A549 treated with dexamethasone at 1 μM for 4 hours (cell line): ENCODE data around the gene GPR3. TPM values are rescaled to one million over a fixed set of nuclear protein-coding genes. Genes with fewer than 3 reads are reported as not detected.

Experiments
- total RNA-seq: library from RNA; stranded (reverse); fragments of 200-300 nt; extraction: Qiagen RNA extraction; gene quantifications from 5 replicates; pipeline ENCODE4 v1.2.3, GENCODE V29; 2022

GPR3 gene
- total RNA-seq: 1.3 to 1.8 TPM (median 1.6 TPM) in 5 replicates

GRCh38 chr1:27392096-27392777, at the start of gene GPR3:
GPR3 (plus strand) TSS chr1:27392622; CDS start chr1:27393799, 1,177 bp downstream.

GRCh38 chr1:27366411-27367159, 25.8 kb upstream of the GPR3 start, which contains the start of gene MAP3K6:
MAP3K6 (minus strand) TSS chr1:27366961; CDS start chr1:27366597, 364 bp downstream.

GRCh38 chr1:27374362-27375086, 17.9 kb upstream of the GPR3 start, which contains the start of gene FCN3:
FCN3 (minus strand) TSS chr1:27374824; CDS start chr1:27374818, 6 bp downstream.

GRCh38 chr1:27383039-27383605, 9.3 kb upstream of the GPR3 start, which contains the start of gene CD164L2:
CD164L2 (minus strand) TSS chr1:27383333; CDS start chr1:27383239, 94 bp downstream.

Other genes starting within 250 kb of the GPR3 start
- gene SLC9A1, start 237.5 kb upstream of the GPR3 start, total RNA-seq: 15.0 to 23.8 TPM (median 21.1 TPM) in 5 replicates
- 5.2 to 8.0 TPM (median 7.4 TPM) in 5 replicates for gene WDTC1, start 158.0 kb upstream of the GPR3 start, total RNA-seq
- gene TMEM222, start 70.5 kb upstream of the GPR3 start, total RNA-seq: 39.9 to 46.8 TPM (median 44.6 TPM) in 5 replicates
- 0.10 to 0.73 TPM (median 0.45 TPM) in 5 replicates for gene SYTL1, start 50.6 kb upstream of the GPR3 start, total RNA-seq
- gene MAP3K6, start 25.7 kb upstream of the GPR3 start, total RNA-seq: 11.2 to 21.7 TPM (median 19.9 TPM) in 5 replicates
- not detected in 5 replicates for gene FCN3, start 17.8 kb upstream of the GPR3 start, total RNA-seq
- not detected in 5 replicates for gene CD164L2, start 9.3 kb upstream of the GPR3 start, total RNA-seq
- gene WASF2, start 97.5 kb downstream of the GPR3 start, total RNA-seq: 45.8 to 64.5 TPM (median 61.1 TPM) in 5 replicates
- 16.9 to 31.3 TPM (median 29.9 TPM) in 5 replicates for gene AHDC1, start 211.5 kb downstream of the GPR3 start, total RNA-seq
- 0.06 to 0.18 TPM (median 0.09 TPM) in 4 of 5 replicates, not detected in the other for gene FGR, start 242.6 kb downstream of the GPR3 start, total RNA-seq